Left cardiac atrium (tissue), 4 donors: ENCODE data around the gene TBCCD1. TPM values are rescaled to one million over a fixed set of nuclear protein-coding genes. Genes with fewer than 3 reads are reported as not detected.

Source experiments
- ATAC-seq, 2 donors: fragments of 200-7000 bp; cut with Tn5 transposase; one replicate each; pipeline ENCODE4 v1.9.1; 2020; ENCODE audit warnings: mild to moderate bottlenecking in 2 of 2, moderate library complexity in 2 of 2
- DNase-seq: peaks from one replicate; pipeline ENCODE4 v3.0.0-alpha.2; 2020
- intact Hi-C, 2 donors: fragments of 100-400 bp; cut with DNase I; formaldehyde crosslinking; loops; one replicate each; pipeline versions ENCODE4 v1.14.1 to v1.15.1; 2022 to 2023
- long read RNA-seq: library from polyadenylated mRNA; unstranded; transcript quantifications from one replicate; pipeline ENCODE4 v2.0.0, GENCODE V29; 2021
- total RNA-seq, 2 donors: library from RNA; stranded (reverse); fragmentation: NEBNext Ultra II Directional; extraction: Animal tissue kit (Norgen Biotek cat#: 25700); gene quantifications; one replicate each; pipeline ENCODE4 v1.2.1, GENCODE V29; 2021
- donor health status: DM: no; HTN: yes; CAD: no.
- donor health status: DM: no; HTN: yes; CAD: no; lungs with severe emphysema.
- donor health status: DM: yes; HTN: yes; CAD: no.
- donor health status: Dilated cardiomyopathy.

Gene TBCCD1
- total RNA-seq: 1 to 10 TPM; 6.8 to 7.8 TPM
- long read RNA-seq, transcript TBCCD1-201 (8 exons, 2,441 nt): major isoform, 13 of 18 reads
- long read RNA-seq, partial matches to known transcripts: 2 of 18 reads
- long read RNA-seq, other reads (novel, unspliced or antisense): 3 of 18 reads

- intact Hi-C loops: no loop called here
- DNase-seq: peak; percentile 91
- peak; percentile 84 to 85 for ATAC-seq
These were observed at the start of gene TBCCD1 for GRCh38 chr3:186567072-186567921. TBCCD1 (minus strand) TSS chr3:186567339; CDS start chr3:186564329, 3,010 bp downstream.

- no peak for ATAC-seq
- intact Hi-C loops: loop anchor here in 1 of 2 donors (10.0 kb wide), 3 partner anchors 139 to 631 kb away; no protein-coding TSS in a partner anchor
- DNase-seq: no peak
These were observed 49.1 kb upstream of the TBCCD1 start for GRCh38 chr3:186616299-186616617.

- peak; percentile 63 to 64 for ATAC-seq
- intact Hi-C loops: loop anchor here (2.0 to 10.0 kb wide), 5 partner anchors 138 to 630 kb away; no protein-coding TSS in a partner anchor
- DNase-seq: peak; percentile 66
These were observed 47.7 kb upstream of the TBCCD1 start for GRCh38 chr3:186614597-186615483.

GRCh38 chr3:186614266-186614596 is 47.1 kb upstream of the TBCCD1 start:
- intact Hi-C loops: loop anchor here (2.0 to 10.0 kb wide), 5 partner anchors 139 to 629 kb away; no protein-coding TSS in a partner anchor
- ATAC-seq: no peak

GRCh38 chr3:186613637-186614265 is 46.6 kb upstream of the TBCCD1 start:
- intact Hi-C loops: loop anchor here (2.0 to 10.0 kb wide), 5 partner anchors 139 to 629 kb away; no protein-coding TSS in a partner anchor
- DNase-seq (no peak), ATAC-seq (no peak)

More at GRCh38 chr3:186614266-186614596, 47.1 kb upstream of the TBCCD1 start:
- DNase-seq: no peak

GRCh38 chr3:186612721-186613636 is 45.8 kb upstream of the TBCCD1 start, which contains the start of gene AHSG:
AHSG (plus strand) TSS chr3:186613060; CDS start chr3:186613142, 82 bp downstream.
- intact Hi-C loops: loop anchor here (5.0 to 10.0 kb wide), 4 partner anchors 142 to 628 kb away; no protein-coding TSS in a partner anchor
- ATAC-seq (no peak), DNase-seq (no peak)

GRCh38 chr3:186612065-186612464 is 44.9 kb upstream of the TBCCD1 start:
- ATAC-seq (no peak), DNase-seq (no peak)
- intact Hi-C loops: loop anchor here (5.0 to 10.0 kb wide), 4 partner anchors 143 to 627 kb away; no protein-coding TSS in a partner anchor

GRCh38 chr3:186609247-186609868 is 42.2 kb upstream of the TBCCD1 start:
- DNase-seq: no peak
- ATAC-seq: peak in 1 of 2 donors; percentile 38
- intact Hi-C loops: no loop called here

- DNase-seq: no peak
- intact Hi-C loops: no loop called here
- no peak for ATAC-seq
These were observed 41.6 kb upstream of the TBCCD1 start for GRCh38 chr3:186608624-186609215.

GRCh38 chr3:186605561-186606545 is 38.7 kb upstream of the TBCCD1 start:
- DNase-seq: no peak
- no peak for ATAC-seq
- intact Hi-C loops: no loop called here

- intact Hi-C loops: no loop called here
- ATAC-seq: no peak
These were observed 37.9 kb upstream of the TBCCD1 start for GRCh38 chr3:186605078-186605477.

GRCh38 chr3:186603159-186603558 is 36.0 kb upstream of the TBCCD1 start:
- intact Hi-C loops: no loop called here
- DNase-seq: no peak
- ATAC-seq: no peak

More at GRCh38 chr3:186605078-186605477, 37.9 kb upstream of the TBCCD1 start:
- DNase-seq: no peak

GRCh38 chr3:186600896-186601295 is 33.8 kb upstream of the TBCCD1 start:
- no peak for DNase-seq
- intact Hi-C loops: no loop called here
- ATAC-seq: no peak

GRCh38 chr3:186599785-186600166 is 32.6 kb upstream of the TBCCD1 start:
- no peak for ATAC-seq
- DNase-seq: no peak
- intact Hi-C loops: no loop called here

- ATAC-seq (no peak), DNase-seq (no peak)
- intact Hi-C loops: no loop called here
These were observed 32.1 kb upstream of the TBCCD1 start for GRCh38 chr3:186599142-186599784.
